ENCODE measurements around the gene CFAP119.
A peak's percentile ranks its signal among the peaks of the same experiment; 100 is the strongest.

Gene CFAP119

DNA sequence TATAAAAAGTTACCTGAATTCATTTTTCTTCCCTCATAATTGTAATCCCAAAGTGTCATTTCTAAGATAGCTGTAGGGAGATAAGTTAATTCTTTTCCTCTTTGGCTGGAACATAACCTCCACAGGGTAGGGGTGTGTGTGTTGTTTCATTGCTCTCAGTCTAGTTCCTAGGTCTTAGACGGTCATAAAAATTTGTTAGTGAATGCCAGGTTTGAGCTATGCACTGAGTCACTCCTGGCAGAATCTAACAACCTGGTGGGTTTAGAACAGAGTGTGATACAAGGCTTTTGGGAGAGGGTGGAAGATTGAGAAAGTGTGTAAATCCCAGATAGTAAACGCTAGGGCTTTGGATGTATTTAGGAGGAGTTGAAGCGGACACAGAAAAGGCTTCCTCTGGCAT, 14.5 kb downstream of the CFAP119 start:
- Histone ChIP-seq H3K79me2 (peaks cover 3% of the 10 kb centered on the region), H3K9ac (no peak overlapping the region), H3K27me3 (ENCODE audit: control insufficient read depth, insufficient read depth, low read length) (no peaks in the 10 kb centered on the region), H3K36me3 (ENCODE audit: control insufficient read depth, insufficient read depth, low read length) (no peaks in the 10 kb centered on the region), H3K4me1 (peaks cover 2% of the 10 kb centered on the region), H3K4me3 (ENCODE audit: low read depth, low read length) (no peak overlapping the region), H3K4me2 (ENCODE audit: low read length) (no peak overlapping the region), H2AFZ (peak overlapping the region; percentile 76), H3K9me3 (ENCODE audit: control insufficient read depth, low read length) (no peaks in the 10 kb centered on the region), H3K27ac (peak overlapping the region; percentile 60)
- TF ChIP-seq, protein P1, sequence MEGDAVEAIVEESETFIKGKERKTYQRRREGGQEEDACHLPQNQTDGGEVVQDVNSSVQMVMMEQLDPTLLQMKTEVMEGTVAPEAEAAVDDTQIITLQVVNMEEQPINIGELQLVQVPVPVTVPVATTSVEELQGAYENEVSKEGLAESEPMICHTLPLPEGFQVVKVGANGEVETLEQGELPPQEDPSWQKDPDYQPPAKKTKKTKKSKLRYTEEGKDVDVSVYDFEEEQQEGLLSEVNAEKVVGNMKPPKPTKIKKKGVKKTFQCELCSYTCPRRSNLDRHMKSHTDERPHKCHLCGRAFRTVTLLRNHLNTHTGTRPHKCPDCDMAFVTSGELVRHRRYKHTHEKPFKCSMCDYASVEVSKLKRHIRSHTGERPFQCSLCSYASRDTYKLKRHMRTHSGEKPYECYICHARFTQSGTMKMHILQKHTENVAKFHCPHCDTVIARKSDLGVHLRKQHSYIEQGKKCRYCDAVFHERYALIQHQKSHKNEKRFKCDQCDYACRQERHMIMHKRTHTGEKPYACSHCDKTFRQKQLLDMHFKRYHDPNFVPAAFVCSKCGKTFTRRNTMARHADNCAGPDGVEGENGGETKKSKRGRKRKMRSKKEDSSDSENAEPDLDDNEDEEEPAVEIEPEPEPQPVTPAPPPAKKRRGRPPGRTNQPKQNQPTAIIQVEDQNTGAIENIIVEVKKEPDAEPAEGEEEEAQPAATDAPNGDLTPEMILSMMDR (IDR thresholded peaks at IDR 0.05), result no peak

DNA sequence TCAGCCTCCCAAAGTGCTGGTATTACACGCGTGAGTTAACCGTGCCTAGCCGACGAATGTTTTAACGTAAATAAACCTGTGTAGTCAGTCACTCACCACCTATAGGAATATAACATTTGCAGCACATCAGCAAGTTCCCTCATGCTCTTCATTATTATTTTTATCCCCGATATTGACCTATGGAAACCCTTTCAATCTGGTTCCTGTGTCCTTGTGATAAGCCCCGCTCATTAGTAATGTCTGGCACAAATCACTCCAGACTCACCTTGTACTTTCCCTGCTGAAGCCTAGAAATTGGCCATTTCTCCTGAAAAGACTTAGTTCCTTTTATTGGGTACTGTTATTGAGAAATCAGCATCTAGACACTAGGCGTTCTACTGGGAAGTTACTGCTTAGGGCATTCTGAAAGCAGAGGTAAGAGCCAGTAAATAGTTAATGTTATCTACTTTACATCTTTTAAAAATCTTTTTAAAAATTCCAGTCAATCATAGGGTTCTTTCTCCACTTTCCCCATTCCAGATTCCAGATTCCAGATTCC, 15.2 kb downstream of the CFAP119 start:
- TF ChIP-seq, protein P1 (IDR thresholded peaks at IDR 0.05), result no peak
- Histone ChIP-seq H3K4me3 (ENCODE audit: low read depth, low read length) (no peak overlapping the region), H3K4me1 (peaks cover 5% of the 10 kb centered on the region), H3K9ac (no peak overlapping the region), H2AFZ (no peak overlapping the region), H3K79me2 (peaks cover 3% of the 10 kb centered on the region), H3K4me2 (ENCODE audit: low read length) (no peak overlapping the region), H3K27me3 (ENCODE audit: control insufficient read depth, insufficient read depth, low read length) (no peaks in the 10 kb centered on the region), H3K9me3 (ENCODE audit: control insufficient read depth, low read length) (no peaks in the 10 kb centered on the region), H3K36me3 (ENCODE audit: control insufficient read depth, insufficient read depth, low read length) (no peaks in the 10 kb centered on the region), H3K27ac (no peak overlapping the region)

DNA sequence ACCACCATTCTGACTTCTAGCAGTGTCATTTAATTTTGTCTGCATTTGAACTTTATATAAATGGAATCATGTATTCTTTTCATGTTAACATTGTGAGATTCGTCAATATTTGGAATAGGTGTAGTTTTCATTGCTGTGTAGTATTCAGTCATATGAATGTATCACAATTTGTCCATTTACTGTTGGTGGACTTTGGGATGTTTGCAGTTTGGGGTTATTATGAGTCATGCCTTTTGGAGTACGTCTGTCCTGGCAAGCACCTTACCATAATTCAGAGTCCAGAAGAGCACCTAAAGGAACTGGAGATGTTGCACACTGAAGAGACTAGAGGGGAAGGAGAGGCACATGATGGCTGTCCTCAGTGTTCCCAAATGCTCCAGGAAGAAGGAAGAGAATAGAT, 16.8 kb downstream of the CFAP119 start:
- Histone ChIP-seq H2AFZ (no peak overlapping the region), H3K4me2 (ENCODE audit: low read length) (no peak overlapping the region), H3K4me3 (ENCODE audit: low read depth, low read length) (no peak overlapping the region), H3K4me1 (peaks cover 20% of the 10 kb centered on the region), H3K27me3 (ENCODE audit: control insufficient read depth, insufficient read depth, low read length) (no peaks in the 10 kb centered on the region), H3K36me3 (ENCODE audit: control insufficient read depth, insufficient read depth, low read length) (no peaks in the 10 kb centered on the region), H3K9ac (no peak overlapping the region), H3K79me2 (no peaks in the 10 kb centered on the region), H3K9me3 (ENCODE audit: control insufficient read depth, low read length) (no peaks in the 10 kb centered on the region), H3K27ac (no peak overlapping the region)
- TF ChIP-seq, protein P1 (IDR thresholded peaks at IDR 0.05), result no peak

DNA sequence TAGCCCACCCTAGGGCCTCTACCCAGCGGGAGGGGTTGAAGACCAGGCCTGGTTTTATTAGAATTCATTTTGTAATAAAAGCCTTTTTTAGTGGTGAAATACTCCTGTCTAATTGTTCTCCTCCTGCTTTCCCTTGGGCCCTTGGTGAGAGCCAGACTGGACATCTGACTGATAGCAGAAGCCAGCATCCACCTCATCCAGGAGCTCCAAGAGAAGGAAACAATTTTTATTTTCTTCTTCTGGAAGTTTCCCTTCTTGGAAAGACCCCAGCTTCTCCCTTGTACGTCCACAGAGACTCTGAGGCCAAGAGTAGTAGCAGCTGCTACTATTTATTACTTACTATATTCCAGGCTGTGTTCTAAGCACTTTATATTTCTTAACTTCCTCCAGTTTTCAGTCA, 17.7 kb downstream of the CFAP119 start:
- Histone ChIP-seq H3K4me3 (ENCODE audit: low read depth, low read length) (no peak overlapping the region), H3K4me1 (peaks cover 21% of the 10 kb centered on the region), H3K36me3 (ENCODE audit: control insufficient read depth, insufficient read depth, low read length) (no peaks in the 10 kb centered on the region), H3K27ac (no peak overlapping the region), H3K79me2 (no peaks in the 10 kb centered on the region), H3K27me3 (ENCODE audit: control insufficient read depth, insufficient read depth, low read length) (no peaks in the 10 kb centered on the region), H3K4me2 (ENCODE audit: low read length) (no peak overlapping the region), H2AFZ (no peak overlapping the region), H3K9me3 (ENCODE audit: control insufficient read depth, low read length) (no peaks in the 10 kb centered on the region), H3K9ac (no peak overlapping the region)
- TF ChIP-seq, protein P1 (IDR thresholded peaks at IDR 0.05), result no peak

DNA sequence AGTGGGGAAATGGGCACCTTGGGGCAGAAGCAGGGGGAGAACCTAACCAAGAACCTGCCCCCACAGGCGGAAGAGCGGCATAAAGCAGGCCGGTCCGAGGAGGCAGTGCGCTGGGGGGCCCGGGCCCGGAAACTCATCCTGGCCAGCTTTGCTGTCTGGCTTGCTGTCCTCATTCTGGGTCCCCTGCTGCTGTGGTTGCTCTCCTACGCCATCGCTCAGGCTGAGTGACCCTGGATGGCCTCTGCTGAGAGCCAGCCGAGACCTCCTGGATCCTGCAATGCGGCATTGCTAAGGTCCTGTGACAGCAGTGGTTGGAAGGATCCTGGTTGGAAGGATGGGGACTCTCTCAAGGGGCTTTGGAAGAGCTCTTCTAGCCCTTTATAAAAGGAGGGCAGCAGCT, 18.1 kb downstream of the CFAP119 start:
- peaks cover 21% of the 10 kb centered on the region for H3K4me1 ChIP-seq
- no peak overlapping the region for H3K4me2 ChIP-seq (ENCODE audit: low read length)
- TF ChIP-seq, protein P1 (IDR thresholded peaks at IDR 0.05), result no peak
- H3K27me3 ChIP-seq (ENCODE audit: control insufficient read depth, insufficient read depth, low read length), result no peaks in the 10 kb centered on the region
- H3K36me3 ChIP-seq (ENCODE audit: control insufficient read depth, insufficient read depth, low read length), result no peaks in the 10 kb centered on the region
- H2AFZ ChIP-seq, result no peak overlapping the region
- H3K4me3 ChIP-seq (ENCODE audit: low read depth, low read length), result no peak overlapping the region
- no peak overlapping the region for H3K27ac ChIP-seq
- H3K9me3 ChIP-seq (ENCODE audit: control insufficient read depth, low read length), result no peaks in the 10 kb centered on the region
- peaks cover 3% of the 10 kb centered on the region for H3K79me2 ChIP-seq
- H3K9ac ChIP-seq, result no peak overlapping the region
